GM10248 (cell line): ENCODE measurements around the gene SEMA3C.

ENCODE experiments used
- CTCF ChIA-PET: fragments of 300-600 bp; sonication (Branson Sonifier 250); formaldehyde crosslinking; extraction: SDS; loops from one replicate; lab custom pipeline; 2021; ENCODE audit warnings: antibody characterized with exemption; lab: Yijun Ruan, JAX
- POLR2A ChIA-PET: fragments of 350-650 bp; sonication (Branson Sonifier 250); formaldehyde crosslinking; extraction: SDS; loops from one replicate; lab custom pipeline; 2020; ENCODE audit warnings: antibody characterized with exemption; lab: Yijun Ruan, JAX
- DNase-seq: peaks from one replicate; pipeline ENCODE4 v3.0.0; 2012; ENCODE audit errors: extremely low spot score
- TF ChIP-seq, protein P1 (sequence below): IDR thresholded peaks from 2 replicates; pipeline ENCODE4 v1.5.1; 2012; ENCODE audit warnings: mild to moderate bottlenecking, low read depth; ENCODE audit errors: extremely low read depth, missing control alignments, control extremely low read depth

Gene SEMA3C

DNA sequence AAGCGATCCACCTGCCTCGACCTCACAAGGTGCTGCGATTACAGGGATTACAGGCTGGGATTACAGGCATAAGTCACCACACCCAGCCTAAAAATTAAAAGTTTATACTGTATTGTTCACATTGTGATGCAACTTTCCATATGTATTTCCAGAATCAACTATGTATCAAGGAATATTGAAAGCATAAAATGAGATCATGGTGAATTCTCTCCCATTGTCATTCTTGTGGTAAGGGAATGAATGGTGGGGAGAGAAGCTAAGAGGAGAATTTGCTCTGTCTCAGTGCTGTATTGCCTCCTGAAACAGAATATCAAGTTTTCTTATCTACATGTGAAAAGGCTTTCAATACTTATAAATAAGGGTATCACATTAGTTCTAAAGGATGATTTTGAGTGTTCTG lies 198.7 kb downstream of the SEMA3C start:
- TF ChIP-seq, protein P1, sequence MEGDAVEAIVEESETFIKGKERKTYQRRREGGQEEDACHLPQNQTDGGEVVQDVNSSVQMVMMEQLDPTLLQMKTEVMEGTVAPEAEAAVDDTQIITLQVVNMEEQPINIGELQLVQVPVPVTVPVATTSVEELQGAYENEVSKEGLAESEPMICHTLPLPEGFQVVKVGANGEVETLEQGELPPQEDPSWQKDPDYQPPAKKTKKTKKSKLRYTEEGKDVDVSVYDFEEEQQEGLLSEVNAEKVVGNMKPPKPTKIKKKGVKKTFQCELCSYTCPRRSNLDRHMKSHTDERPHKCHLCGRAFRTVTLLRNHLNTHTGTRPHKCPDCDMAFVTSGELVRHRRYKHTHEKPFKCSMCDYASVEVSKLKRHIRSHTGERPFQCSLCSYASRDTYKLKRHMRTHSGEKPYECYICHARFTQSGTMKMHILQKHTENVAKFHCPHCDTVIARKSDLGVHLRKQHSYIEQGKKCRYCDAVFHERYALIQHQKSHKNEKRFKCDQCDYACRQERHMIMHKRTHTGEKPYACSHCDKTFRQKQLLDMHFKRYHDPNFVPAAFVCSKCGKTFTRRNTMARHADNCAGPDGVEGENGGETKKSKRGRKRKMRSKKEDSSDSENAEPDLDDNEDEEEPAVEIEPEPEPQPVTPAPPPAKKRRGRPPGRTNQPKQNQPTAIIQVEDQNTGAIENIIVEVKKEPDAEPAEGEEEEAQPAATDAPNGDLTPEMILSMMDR: no peak
- CTCF ChIA-PET: no interaction called here
- POLR2A ChIA-PET: no interaction called here
- DNase-seq: no peak

- TF ChIP-seq, protein P1: no peak
- ChIA-PET POLR2A (no interaction called here), CTCF (interaction anchor here (1.0 kb wide), 1 partner anchor 15 kb away, joined by 3 read pairs; no protein-coding TSS in a partner anchor)
- no peak for DNase-seq
These were observed 199.6 kb downstream of the SEMA3C start for GRCh38 chr7:80719261-80719660.

GRCh38 chr7:80711531-80711930 lies 207.3 kb downstream of the SEMA3C start:
- ChIA-PET CTCF (no interaction called here), POLR2A (no interaction called here)
- DNase-seq: no peak
- TF ChIP-seq, protein P1: no peak

DNA sequence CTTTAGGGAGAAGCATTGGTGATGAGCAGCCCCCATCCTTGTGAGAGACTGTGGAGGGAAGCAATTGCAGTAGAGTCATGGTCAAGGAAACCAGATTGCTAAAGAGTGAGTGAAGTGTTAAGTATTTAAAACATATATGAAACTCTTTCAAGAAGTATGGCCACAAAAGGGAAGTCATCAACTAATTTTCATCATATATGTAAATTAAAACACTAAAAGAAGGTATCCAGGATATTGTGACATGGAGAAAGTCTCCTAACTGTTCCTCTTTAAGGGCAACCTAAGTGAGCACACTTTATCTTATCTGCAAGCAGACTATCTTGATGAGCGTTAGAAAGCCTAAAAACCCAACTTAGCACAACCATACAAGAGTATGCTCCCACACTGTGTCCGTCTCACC lies 210.7 kb downstream of the SEMA3C start:
- no peak for DNase-seq
- TF ChIP-seq, protein P1: no peak
- ChIA-PET CTCF (no interaction called here), POLR2A (no interaction called here)

GRCh38 chr7:80707318-80707717 lies 211.5 kb downstream of the SEMA3C start:
- DNase-seq: no peak
- CTCF ChIA-PET: no interaction called here
- POLR2A ChIA-PET: no interaction called here
- TF ChIP-seq, protein P1: no peak

GRCh38 chr7:80705130-80705781 lies 213.6 kb downstream of the SEMA3C start:
- ChIA-PET CTCF (no interaction called here), POLR2A (no interaction called here)
- DNase-seq: no peak
- TF ChIP-seq, protein P1: no peak
